ENCODE data around the gene SFTA2. TPM values are rescaled to one million over a fixed set of nuclear protein-coding genes. Genes with fewer than 3 reads are reported as not detected.

Gene SFTA2
- total RNA-seq, 1 experiment from 2014 or later: not detected

DNA sequence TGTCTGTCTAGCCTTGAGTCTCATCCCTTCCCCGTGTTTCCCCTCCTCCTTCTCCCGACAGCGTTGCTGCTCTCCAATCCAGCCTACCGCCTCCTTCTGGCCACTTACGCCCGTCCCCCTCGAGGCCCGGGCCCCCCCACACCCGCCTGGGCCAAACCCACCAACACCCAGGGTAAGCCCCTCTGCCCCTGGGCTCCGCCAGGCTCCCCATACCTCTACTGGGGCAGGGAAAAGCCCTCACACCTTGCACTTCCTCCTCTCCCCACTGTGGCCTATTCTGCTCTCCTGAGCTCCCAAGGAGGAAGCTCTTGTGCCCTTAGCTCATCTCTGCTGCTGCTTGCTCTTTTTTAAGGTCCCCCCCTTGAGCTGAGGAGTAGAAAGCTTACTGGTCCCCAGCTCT is 36.6 kb downstream of the SFTA2 start:
- intact Hi-C loops (cut with micrococcal nuclease): no loop called here
- no peaks in the 10 kb centered on the region for H3K27me3 ChIP-seq (ENCODE audit: insufficient read depth, low read length)
- peaks cover 64 to 67% of the 10 kb centered on the region in 2 experiments for H3K36me3 ChIP-seq (ENCODE audit: control insufficient read depth in 1 of 2, insufficient read depth in 2 of 2, low read length in 2 of 2)
- peaks cover 8% of the 10 kb centered on the region; the same call in 1 of the 2 replicates for H3K79me2 ChIP-seq (ENCODE audit: insufficient read depth, low read length)
- no peak overlapping the region for H2AFZ ChIP-seq (ENCODE audit: low read depth, low read length, poor library complexity, severe bottlenecking)
- no peak overlapping the region for H3K4me2 ChIP-seq (ENCODE audit: low read length)
- DNase-seq (ENCODE audit: low read depth, low spot score) (no peak), ATAC-seq (no peak)
- H4K20me1 ChIP-seq (ENCODE audit: insufficient read depth): no peaks in the 10 kb centered on the region
- H3K4me1 ChIP-seq (ENCODE audit: control insufficient read depth in 1 of 2, insufficient read depth in 2 of 2, low read length in 2 of 2): no peaks in the 10 kb centered on the region
- POLR2A ChIA-PET: interaction anchor here (1.0 to 1.4 kb wide), 2 partner anchors 10 to 11 kb away, joined by 4 read pairs; partner anchors contain the start of gene DDR1
- no peaks in the 10 kb centered on the region for H3K9me3 ChIP-seq (ENCODE audit: control insufficient read depth in 1 of 2, insufficient read depth in 1 of 2, low read depth in 1 of 2, low read length in 2 of 2)
- no peak overlapping the region for H3K27ac ChIP-seq (ENCODE audit: low read depth, low read length)
- CTCF ChIA-PET: no interaction called here
- no peaks in the 10 kb centered on the region for H3K9me2 ChIP-seq (ENCODE audit: insufficient read depth)
- no peak overlapping the region for H3K4me3 ChIP-seq (replicated peaks in 1 of 2; ENCODE audit: low read depth in 1 of 2, low read length in 2 of 2)
- no peak for TF ChIP-seq FOSL1 (IDR thresholded peaks at IDR 0.05; ENCODE audit: low read depth)
- no peak for TF ChIP-seq SRF (IDR thresholded peaks at IDR 0.05; ENCODE audit: low read depth)
- no peak for TF ChIP-seq SIN3A (IDR thresholded peaks at IDR 0.05; ENCODE audit: low read depth)
- no peak for TF ChIP-seq ZFX (IDR thresholded peaks at IDR 0.05)
- TF ChIP-seq, protein P1, sequence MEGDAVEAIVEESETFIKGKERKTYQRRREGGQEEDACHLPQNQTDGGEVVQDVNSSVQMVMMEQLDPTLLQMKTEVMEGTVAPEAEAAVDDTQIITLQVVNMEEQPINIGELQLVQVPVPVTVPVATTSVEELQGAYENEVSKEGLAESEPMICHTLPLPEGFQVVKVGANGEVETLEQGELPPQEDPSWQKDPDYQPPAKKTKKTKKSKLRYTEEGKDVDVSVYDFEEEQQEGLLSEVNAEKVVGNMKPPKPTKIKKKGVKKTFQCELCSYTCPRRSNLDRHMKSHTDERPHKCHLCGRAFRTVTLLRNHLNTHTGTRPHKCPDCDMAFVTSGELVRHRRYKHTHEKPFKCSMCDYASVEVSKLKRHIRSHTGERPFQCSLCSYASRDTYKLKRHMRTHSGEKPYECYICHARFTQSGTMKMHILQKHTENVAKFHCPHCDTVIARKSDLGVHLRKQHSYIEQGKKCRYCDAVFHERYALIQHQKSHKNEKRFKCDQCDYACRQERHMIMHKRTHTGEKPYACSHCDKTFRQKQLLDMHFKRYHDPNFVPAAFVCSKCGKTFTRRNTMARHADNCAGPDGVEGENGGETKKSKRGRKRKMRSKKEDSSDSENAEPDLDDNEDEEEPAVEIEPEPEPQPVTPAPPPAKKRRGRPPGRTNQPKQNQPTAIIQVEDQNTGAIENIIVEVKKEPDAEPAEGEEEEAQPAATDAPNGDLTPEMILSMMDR (IDR thresholded peaks at IDR 0.05 in 2 of 3, conservative IDR thresholded peaks at IDR 0.05 in 1 of 3; ENCODE audit: borderline replicate concordance in 1 of 3, insufficient read depth in 1 of 3, low read depth in 2 of 3, low read length in 2 of 3): no peak
- no peak for TF ChIP-seq YY1 (IDR thresholded peaks at IDR 0.05; ENCODE audit: extremely low read depth, insufficient replicate concordance, low read depth, low read length)
- no peak for TF ChIP-seq MAX (IDR thresholded peaks at IDR 0.05)
- TF ChIP-seq POLR2A (IDR thresholded peaks at IDR 0.05; ENCODE audit: borderline replicate concordance, extremely low read depth, insufficient read depth, insufficient read length): no peak
- no peak for TF ChIP-seq ATF3 (IDR thresholded peaks at IDR 0.05)
- no peak for TF ChIP-seq POLR2AphosphoS5 (IDR thresholded peaks at IDR 0.05; ENCODE audit: low read depth, low read length)
- TF ChIP-seq ELF1 (IDR thresholded peaks at IDR 0.05; ENCODE audit: borderline replicate concordance, low read depth): no peak
- TF ChIP-seq RAD21 (IDR thresholded peaks at IDR 0.05; ENCODE audit: low read depth): no peak
- BruUV-seq (replicated peaks): no TSS peak
- H3K9ac ChIP-seq (ENCODE audit: low read length): no peak overlapping the region
- RAD21 ChIA-PET (ENCODE audit: low non-redundant PET in 1 of 2, low total read pairs in 2 of 2, uncharacterized antibody in 2 of 2, unreplicated experiment in 2 of 2): no interaction called here
